SU-DHL-6 (cell line): ENCODE measurements around the gene NFIB.

Experiments used
- EZH2phosphoT487 ChIP-seq: fragments of 200-600 bp; sonication (generic), shearing (Covaris generic); conservative IDR thresholded peaks from 2 replicates; pipeline ENCODE4 v1.6.1; 2018; ENCODE audit warnings: mild to moderate bottlenecking, antibody characterized with exemption, low read length, moderate library complexity, mixed read lengths
- TF ChIP-seq, protein P1 (sequence below): fragments of 200-600 bp; sonication (generic); IDR thresholded peaks from one replicate; pipeline ENCODE4 v1.5.1; 2017; ENCODE audit warnings: antibody characterized with exemption, mild to moderate bottlenecking, low read length, moderate library complexity; ENCODE audit not compliant: insufficient read depth, poor library complexity, severe bottlenecking

GRCh38 chr9:14354201-14354600 lies 40.3 kb upstream of the NFIB start:
- TF ChIP-seq, protein P1, sequence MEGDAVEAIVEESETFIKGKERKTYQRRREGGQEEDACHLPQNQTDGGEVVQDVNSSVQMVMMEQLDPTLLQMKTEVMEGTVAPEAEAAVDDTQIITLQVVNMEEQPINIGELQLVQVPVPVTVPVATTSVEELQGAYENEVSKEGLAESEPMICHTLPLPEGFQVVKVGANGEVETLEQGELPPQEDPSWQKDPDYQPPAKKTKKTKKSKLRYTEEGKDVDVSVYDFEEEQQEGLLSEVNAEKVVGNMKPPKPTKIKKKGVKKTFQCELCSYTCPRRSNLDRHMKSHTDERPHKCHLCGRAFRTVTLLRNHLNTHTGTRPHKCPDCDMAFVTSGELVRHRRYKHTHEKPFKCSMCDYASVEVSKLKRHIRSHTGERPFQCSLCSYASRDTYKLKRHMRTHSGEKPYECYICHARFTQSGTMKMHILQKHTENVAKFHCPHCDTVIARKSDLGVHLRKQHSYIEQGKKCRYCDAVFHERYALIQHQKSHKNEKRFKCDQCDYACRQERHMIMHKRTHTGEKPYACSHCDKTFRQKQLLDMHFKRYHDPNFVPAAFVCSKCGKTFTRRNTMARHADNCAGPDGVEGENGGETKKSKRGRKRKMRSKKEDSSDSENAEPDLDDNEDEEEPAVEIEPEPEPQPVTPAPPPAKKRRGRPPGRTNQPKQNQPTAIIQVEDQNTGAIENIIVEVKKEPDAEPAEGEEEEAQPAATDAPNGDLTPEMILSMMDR: no peak
- TF ChIP-seq EZH2phosphoT487: no peak
